ENCODE measurements around the gene SPSB1. TPM values are rescaled to one million over a fixed set of nuclear protein-coding genes. Genes with fewer than 3 reads are reported as not detected.
A peak's percentile ranks its signal among the peaks of the same experiment; 100 is the strongest.

SPSB1 gene
- total RNA-seq, 1 donor from 2014 or later = 20.8 TPM

GRCh38 chr1:9404117-9404914, 111.6 kb downstream of the SPSB1 start:
- no peak for DNase-seq (ENCODE audit: low read depth)
- TF ChIP-seq CTCF (conservative IDR thresholded peaks at IDR 0.05; ENCODE audit: low read depth, low read length) = no peak

GRCh38 chr1:9406111-9406510, 113.4 kb downstream of the SPSB1 start:
- no peak overlapping the region for H3K4me3 ChIP-seq (ENCODE audit: low read depth, low read length)
- no peak for TF ChIP-seq CTCF (conservative IDR thresholded peaks at IDR 0.05; ENCODE audit: low read depth, low read length)
- DNase-seq (ENCODE audit: low read depth) = no peak

More at GRCh38 chr1:9404117-9404914, 111.6 kb downstream of the SPSB1 start:
- no peak overlapping the region for H3K4me3 ChIP-seq (ENCODE audit: low read depth, low read length)

DNA sequence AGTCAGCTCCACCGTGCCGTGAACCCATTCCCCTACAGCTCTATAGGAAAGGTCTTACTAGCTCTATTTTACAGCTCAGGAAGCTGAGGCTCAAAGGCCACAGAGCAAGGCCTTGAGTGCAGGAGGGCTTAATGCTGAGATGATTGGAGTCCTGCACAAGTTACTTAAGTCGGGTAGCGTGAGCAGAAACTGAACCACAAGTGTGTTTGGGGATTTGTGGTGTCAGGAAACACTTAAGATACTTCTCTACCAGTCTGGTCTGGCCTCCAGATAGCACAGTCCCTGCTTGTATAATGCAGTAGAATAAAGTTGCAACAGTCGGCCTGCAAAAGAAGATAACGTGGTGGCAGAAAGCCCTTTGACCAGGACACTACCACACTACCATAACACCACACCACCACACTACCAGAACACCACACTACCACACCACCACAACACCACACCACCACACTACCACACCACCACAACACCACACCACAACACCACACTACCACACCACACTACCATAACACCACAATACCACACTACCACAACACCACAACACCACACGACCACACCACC, 118.1 kb downstream of the SPSB1 start:
- no peak for TF ChIP-seq CTCF (conservative IDR thresholded peaks at IDR 0.05; ENCODE audit: low read depth, low read length)
- no peak for DNase-seq (ENCODE audit: low read depth)
- no peak overlapping the region for H3K4me3 ChIP-seq (ENCODE audit: low read depth, low read length)

DNA sequence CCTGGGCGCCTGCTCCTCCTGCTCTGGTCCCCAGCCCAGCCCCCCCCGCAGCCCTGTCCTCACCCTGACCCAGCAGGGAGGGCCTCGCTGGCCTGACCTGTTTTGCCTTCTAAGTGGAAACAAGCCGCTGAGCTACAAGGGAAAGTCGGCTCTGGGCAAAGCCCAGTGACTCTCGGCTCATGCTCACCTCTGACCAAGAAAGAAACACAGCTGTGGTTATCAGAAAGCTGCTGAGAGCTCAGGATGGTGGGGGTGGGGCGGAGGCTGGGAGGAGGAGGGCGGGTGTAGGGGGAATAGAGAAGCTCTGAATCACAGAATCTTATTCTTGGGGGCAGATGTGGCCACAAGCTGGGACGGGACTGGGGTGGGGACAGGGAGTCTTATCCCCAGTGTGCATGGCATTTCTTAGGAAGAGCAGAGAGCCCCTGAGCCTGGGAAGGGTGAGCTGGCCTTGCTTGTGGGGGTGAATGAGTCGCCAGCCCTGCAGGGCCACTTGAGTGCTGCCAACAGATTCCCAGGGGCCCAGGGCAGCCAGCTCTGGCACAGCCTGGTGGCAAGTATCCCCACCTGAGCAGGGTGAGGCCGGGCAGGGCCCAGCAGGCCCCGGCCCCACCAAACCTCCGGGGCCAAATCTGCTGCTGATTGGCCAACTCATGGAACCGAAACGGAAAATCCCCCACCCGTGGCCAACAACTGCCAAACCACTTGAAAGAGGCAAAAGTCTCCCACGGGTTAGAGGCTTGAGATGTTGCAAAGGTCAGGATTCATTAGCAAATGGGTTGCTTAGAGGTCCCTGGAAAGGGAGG, 120.6 kb downstream of the SPSB1 start:
- H3K4me3 ChIP-seq (ENCODE audit: low read depth, low read length) = no peak overlapping the region
- DNase-seq (ENCODE audit: low read depth) = peak; percentile 49
- no peak for TF ChIP-seq CTCF (conservative IDR thresholded peaks at IDR 0.05; ENCODE audit: low read depth, low read length)

- no peak for DNase-seq (ENCODE audit: low read depth)
- no peak for TF ChIP-seq CTCF (conservative IDR thresholded peaks at IDR 0.05; ENCODE audit: low read depth, low read length)
Measured at GRCh38 chr1:9413877-9414213, 121.2 kb downstream of the SPSB1 start.

GRCh38 chr1:9416506-9416905, 123.8 kb downstream of the SPSB1 start:
- DNase-seq (ENCODE audit: low read depth) = no peak
- TF ChIP-seq CTCF (conservative IDR thresholded peaks at IDR 0.05; ENCODE audit: low read depth, low read length) = no peak
- no peak overlapping the region for H3K4me3 ChIP-seq (ENCODE audit: low read depth, low read length)

More at GRCh38 chr1:9413877-9414213, 121.2 kb downstream of the SPSB1 start:
- H3K4me3 ChIP-seq (ENCODE audit: low read depth, low read length) = no peak overlapping the region

All from epithelial cell of proximal tubule (primary cell).